UCSD-AML1 (cell line): ENCODE measurements around the gene RPS6KA5.
"Not testable (repeated sequence)": the region's sequence is repeated elsewhere in the genome, so short reads cannot be mapped to it uniquely, and the experiment has no call there.

Source experiments
- DNase-seq: peaks from one replicate; lab custom pipeline; 2025; ENCODE audit not compliant: unreplicated experiment; lab: John Stamatoyannopoulos, UW

The RPS6KA5 gene

GRCh38 chr14:90987140-90987539 lies 73.3 kb downstream of the RPS6KA5 start:
- no peak for DNase-seq

- no peak for DNase-seq
These were observed 73.9 kb downstream of the RPS6KA5 start for GRCh38 chr14:90986510-90986909.

- no peak for DNase-seq
These were observed 74.7 kb downstream of the RPS6KA5 start for GRCh38 chr14:90985601-90986242.

GRCh38 chr14:90983560-90983959 lies 76.9 kb downstream of the RPS6KA5 start:
- DNase-seq = no peak

GRCh38 chr14:90981636-90982035 lies 78.8 kb downstream of the RPS6KA5 start:
- no peak for DNase-seq

- not testable (repeated sequence) for DNase-seq
These were observed 79.8 kb downstream of the RPS6KA5 start for GRCh38 chr14:90980636-90981035.

GRCh38 chr14:90979515-90979914 lies 80.9 kb downstream of the RPS6KA5 start:
- DNase-seq = no peak

GRCh38 chr14:90976101-90976500 lies 84.3 kb downstream of the RPS6KA5 start:
- DNase-seq = no peak

- no peak for DNase-seq
These were observed 88.8 kb downstream of the RPS6KA5 start for GRCh38 chr14:90971687-90972086.

GRCh38 chr14:90970167-90970600 lies 90.3 kb downstream of the RPS6KA5 start:
- no peak for DNase-seq

GRCh38 chr14:90969531-90970166 lies 90.8 kb downstream of the RPS6KA5 start:
- DNase-seq = no peak

GRCh38 chr14:90968025-90968424 lies 92.4 kb downstream of the RPS6KA5 start:
- DNase-seq = no peak

- DNase-seq = no peak
These were observed 93.9 kb downstream of the RPS6KA5 start for GRCh38 chr14:90966493-90966892.

GRCh38 chr14:90965765-90966164 lies 94.7 kb downstream of the RPS6KA5 start:
- no peak for DNase-seq

- DNase-seq = no peak
These were observed 97.1 kb downstream of the RPS6KA5 start for GRCh38 chr14:90963343-90963742.

GRCh38 chr14:90962505-90963109 lies 97.8 kb downstream of the RPS6KA5 start:
- no peak for DNase-seq

GRCh38 chr14:90960818-90961217 lies 99.6 kb downstream of the RPS6KA5 start:
- no peak for DNase-seq

GRCh38 chr14:90959344-90959743 lies 101.1 kb downstream of the RPS6KA5 start:
- no peak for DNase-seq

GRCh38 chr14:90956273-90956672 lies 104.2 kb downstream of the RPS6KA5 start:
- no peak for DNase-seq

GRCh38 chr14:90953643-90954042 lies 106.8 kb downstream of the RPS6KA5 start:
- DNase-seq = not testable (repeated sequence)

GRCh38 chr14:90943367-90943766 lies 117.1 kb downstream of the RPS6KA5 start:
- DNase-seq = no peak

- DNase-seq = no peak
These were observed 117.9 kb downstream of the RPS6KA5 start for GRCh38 chr14:90942511-90942910.
